ELF-1 (cell line): Measurements from ENCODE around the gene BTBD16.

ENCODE experiments used
- DNase-seq: peaks from one replicate; pipeline ENCODE4 v3.0.0-alpha.2; 2016; ENCODE audit warnings: low read depth, low spot score

The BTBD16 gene

DNA sequence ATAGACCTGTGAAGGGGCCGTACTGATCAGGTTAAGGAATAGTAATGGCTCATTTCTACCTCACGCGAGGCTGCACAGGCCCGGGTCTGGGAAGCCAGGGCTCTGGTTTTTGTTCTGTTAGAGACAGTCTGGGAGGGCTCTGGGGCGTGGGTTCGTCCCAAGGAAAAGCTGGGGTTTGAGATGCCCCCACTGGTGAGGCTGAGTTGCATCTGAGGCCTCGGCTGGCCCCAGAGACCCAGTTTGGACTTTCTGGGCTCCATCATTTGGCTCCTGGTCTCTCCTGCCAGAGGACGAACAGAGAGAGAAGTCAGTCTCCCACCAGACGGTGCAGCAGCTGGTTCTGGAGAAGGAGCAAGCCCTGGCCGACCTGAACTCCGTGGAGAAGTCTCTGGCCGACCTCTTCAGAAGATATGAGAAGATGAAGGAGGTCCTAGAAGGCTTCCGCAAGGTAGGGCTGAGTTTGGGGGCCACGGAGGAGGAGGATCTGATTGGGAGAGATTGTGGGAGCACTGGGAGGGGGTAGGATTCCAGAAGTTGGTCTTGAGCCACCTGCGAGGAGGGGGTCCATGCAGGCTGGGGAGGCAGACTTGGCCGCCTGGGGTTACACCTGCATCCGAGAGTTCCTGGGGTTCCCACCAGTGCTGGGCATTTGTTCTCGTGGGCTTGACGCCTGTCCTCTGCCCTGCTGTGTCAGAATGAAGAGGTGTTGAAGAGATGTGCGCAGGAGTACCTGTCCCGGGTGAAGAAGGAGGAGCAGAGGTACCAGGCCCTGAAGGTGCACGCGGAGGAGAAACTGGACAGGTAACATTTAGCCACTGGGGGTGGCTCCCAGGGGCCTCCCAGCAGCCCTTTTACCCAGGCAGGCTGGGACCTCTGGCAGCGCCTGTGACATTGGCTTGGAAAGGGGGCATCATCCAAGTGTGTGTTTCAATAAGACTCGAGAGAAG is 22.5 kb upstream of the BTBD16 start:
- DNase-seq, result no peak

DNA sequence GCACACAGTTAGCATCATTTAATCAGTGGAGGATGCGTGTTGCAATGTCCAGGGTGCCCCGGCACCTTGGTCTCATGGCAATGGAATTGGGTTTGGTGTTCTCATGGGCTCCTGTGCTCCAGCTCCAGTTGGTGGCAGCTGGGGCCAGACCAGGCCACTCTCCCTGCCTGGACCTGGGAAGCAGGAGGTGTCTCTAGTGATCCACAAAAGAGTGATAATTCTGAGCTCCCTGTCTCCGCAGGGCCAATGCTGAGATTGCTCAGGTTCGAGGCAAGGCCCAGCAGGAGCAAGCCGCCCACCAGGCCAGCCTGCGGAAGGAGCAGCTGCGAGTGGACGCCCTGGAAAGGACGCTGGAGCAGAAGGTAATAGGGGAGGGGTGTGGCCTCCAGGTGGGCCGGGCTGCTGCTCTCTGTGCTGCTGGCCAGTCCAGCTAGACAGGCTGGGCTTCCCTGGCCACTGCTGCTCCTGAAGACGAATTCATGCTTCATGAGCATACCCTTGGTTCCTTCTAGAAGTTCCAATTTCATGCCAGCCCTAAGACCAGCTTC is 21.7 kb upstream of the BTBD16 start:
- no peak for DNase-seq

- DNase-seq, result no peak
Measured at GRCh38 chr10:122249991-122250750, 20.9 kb upstream of the BTBD16 start.

GRCh38 chr10:122251459-122252255 is 19.4 kb upstream of the BTBD16 start:
- DNase-seq, result no peak

DNA sequence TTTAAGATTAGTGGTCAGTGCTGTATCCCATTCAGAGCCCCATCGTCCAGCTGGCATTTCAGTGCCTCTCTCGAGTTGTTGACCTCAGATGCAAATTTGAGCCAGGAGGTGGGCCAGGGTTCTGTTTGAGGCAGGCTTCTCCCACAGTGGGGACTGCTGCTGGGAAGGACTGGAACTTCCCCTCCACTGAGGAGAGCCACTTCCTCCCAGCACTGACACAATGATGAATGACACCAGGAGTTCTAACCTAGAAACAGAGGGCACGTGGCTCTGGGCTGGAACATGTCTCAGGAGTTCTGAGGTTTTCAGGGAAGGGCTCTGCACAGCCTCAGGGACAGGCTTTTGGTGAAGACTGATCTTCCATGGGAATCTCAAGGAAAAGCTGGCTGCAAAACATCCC is 18.3 kb upstream of the BTBD16 start:
- peak; percentile 59 for DNase-seq

DNA sequence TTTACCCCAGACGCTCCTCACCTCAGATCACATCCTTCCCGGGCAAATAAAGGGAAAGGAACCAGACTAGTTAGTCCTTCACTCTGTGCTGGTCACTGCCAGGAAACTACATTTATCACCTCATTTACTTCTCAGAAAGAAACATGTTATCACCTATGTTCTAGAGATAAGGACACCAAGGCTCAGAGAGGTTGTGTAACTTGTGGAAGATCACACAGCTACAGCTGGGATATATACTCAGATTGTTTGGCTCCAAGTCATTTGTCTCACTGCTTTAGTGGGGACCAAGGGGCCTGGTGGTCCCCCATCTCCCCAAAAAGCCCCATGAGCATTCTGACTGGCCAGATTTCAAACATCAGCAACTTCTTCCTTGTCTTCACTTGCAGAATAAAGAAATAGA is 17.5 kb upstream of the BTBD16 start:
- no peak for DNase-seq

- DNase-seq, result no peak
Measured at GRCh38 chr10:122254831-122255230, 16.3 kb upstream of the BTBD16 start.

- no peak for DNase-seq
Measured at GRCh38 chr10:122255509-122256301, 15.4 kb upstream of the BTBD16 start.

DNA sequence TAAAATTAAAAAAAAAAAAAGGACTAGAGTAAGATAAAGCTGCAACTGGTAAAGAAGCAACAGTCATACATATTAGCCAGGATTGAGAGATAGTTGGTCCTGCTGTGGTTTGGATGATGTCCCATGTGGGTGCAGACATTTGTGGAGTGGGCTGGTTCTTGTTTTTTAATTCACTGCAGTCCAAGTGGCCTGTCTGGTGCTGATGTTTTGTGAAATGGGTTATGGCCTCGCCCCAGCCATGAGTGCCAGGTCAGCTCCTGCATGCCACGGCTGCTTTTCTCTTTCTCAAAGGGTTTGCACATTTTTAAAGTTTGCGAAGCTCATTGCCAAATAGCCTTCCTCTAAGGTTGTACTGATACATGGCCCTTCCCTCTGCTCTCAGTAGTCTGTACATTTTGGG is 14.1 kb upstream of the BTBD16 start:
- DNase-seq, result no peak

DNA sequence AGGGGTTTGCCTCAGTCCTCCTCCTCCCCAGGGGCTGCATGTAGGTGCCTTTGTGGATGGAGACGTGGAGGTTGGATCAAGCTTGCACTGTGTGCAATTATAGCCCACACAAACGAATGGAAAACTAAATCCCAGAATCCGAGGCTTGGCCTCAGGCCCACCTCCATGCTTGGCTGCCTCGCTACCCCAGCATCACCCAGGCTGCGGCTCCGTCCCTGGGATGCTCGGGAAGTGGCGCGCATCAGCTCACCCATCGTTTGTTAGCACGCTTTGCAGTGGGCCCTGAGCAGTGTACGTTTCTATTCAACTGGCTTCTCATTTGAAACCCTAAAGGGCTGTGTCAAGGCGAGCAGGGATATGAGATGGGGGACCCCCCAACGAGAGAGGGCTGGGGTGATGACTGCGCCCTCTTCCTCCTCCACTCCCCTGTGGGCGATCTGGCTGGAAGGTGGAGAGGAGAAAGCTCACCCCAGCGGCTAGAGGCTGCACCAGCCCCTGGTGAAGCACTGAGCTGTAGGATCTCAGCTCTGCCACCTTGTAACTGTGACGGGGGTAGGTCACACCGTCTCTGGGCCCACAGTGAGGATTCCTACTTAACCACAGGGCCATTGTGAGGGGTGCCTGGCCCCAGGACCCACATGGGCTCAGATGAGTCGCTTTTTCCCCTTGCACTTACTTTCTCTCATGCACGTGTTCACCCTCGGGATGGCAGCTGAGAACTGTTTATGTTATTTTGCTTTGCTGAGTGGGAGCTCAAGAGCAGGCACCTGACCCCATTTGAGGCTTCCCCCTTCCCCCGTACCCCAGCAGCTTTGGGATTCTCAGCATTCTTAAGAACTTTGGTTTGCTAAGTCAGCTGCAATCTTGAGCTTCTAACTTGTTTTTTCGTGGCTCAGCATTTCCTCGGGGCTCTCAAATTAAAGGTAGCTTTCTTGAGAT is 12.7 kb upstream of the BTBD16 start:
- DNase-seq, result no peak

GRCh38 chr10:122259075-122259466 is 12.0 kb upstream of the BTBD16 start:
- DNase-seq, result no peak

DNA sequence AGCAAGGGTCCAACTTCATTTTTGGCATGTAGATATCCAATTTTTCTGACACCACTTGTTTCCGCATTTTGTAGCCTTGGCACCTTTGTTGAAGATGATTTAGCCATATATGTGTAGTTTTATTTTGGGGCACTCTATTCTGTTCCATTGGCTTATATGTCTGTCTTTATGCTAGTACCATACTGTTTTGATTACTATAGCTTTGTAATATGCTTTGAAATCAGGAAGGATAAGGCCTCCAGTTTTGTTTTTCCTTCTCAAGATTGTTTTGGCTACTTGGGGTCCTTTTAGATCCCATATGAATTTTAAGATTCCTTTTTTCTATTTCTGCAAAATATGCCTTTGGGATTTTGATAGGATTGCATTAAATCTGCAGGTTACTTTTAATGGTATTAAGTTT is 9.5 kb upstream of the BTBD16 start:
- DNase-seq, result no peak

DNA sequence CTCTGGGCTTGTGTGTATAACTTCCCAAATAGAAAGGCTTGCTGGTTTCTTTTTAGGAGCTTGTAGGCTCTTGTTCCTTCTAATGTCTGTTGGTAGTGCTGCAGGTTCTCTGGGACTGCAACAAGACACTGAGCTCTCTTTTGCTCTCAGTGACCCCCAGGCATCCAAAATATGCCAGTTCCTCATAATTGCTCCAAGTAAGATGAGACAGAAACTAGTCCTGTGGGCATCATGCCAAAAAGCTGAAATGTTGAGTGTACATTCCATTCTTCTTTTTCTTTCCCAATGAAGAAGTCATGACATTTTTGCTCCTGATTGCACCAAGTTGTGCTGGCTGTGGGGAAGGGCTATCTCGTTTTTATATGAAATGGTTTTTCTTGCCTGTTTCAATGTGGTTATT is 7.1 kb upstream of the BTBD16 start:
- DNase-seq, result no peak

DNA sequence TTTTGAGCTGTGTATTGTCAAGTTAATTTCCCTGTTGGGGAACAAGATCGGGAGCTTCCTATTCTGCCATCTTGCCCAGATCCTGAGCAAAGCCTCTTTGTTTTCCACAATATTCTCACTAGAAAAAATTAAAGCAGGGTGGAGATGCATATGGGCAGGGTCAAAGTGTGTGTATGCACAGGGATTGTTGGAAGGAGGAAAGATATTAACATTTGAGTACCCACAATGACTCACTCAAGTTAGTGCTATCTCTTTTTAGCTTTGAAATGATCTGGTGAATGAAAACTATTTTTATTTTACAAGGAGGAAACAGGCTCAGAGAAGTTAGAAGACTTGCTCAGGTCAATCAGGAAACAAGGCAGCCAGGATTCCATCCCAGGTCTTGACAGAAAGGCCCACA is 6.7 kb upstream of the BTBD16 start:
- no peak for DNase-seq

- DNase-seq, result no peak
Measured at GRCh38 chr10:122264931-122265330, 6.2 kb upstream of the BTBD16 start.

DNA sequence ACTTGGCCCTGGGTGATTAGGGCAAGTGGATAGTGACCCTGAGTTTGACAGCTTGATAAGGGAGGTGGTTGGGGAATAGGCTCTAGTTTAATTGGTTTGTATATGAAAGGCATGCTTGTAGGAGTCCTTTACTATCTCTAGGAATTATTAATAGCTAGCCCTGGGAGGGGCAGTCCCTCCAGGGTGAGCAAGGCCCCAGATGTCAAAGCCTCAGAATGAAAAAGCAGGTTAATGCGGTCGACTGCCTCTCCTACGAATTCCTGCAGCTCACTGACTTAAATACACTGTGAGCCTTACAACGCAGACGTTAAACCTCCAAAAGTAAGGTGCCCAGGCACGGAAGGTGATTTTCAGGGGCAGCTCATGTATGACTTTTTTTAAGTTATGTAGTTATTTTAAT is 5.2 kb upstream of the BTBD16 start:
- no peak for DNase-seq

DNA sequence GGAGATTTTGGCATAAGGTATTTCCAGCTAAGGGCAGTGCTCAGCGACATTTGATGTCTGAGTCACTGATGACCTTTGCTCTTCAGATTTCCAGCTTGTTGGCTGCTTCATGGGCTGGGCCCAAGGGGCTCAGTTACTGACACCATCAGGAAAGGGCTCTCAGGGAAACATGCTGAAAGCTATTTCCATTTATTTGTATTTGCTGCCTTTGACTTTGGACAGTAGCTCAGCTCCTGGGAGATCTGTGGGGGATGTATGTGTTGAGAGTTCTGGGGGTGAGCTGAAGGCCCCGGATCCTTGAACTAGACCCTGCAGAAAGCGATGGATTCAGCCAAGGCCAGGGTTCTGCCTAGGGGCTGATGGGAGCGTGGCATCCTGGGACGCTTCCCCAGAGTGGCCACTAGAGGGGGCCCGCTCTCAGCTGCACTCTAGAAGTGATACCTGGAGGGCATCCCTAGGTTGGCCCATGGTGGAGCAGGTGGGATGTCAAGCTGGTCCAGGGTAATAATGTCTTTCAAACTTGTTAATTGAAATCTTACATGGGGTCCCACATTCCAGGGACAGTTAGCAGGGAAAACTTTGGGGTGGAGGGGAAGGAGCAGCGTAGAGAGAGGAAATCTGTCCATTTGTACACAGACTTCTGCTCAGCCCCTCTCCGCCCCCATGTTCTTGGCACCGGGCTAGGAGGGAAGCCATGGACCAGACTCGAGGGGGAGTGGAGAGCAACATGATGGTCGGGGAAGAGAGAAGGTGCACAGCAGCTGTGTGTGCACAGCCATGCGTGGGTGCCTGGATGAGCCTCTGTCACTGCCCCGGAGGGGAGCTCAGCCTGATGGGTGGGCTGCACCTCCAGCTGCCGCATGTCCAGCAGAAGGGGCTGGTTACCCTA is 3.0 kb upstream of the BTBD16 start:
- DNase-seq, result peak; percentile 81

DNA sequence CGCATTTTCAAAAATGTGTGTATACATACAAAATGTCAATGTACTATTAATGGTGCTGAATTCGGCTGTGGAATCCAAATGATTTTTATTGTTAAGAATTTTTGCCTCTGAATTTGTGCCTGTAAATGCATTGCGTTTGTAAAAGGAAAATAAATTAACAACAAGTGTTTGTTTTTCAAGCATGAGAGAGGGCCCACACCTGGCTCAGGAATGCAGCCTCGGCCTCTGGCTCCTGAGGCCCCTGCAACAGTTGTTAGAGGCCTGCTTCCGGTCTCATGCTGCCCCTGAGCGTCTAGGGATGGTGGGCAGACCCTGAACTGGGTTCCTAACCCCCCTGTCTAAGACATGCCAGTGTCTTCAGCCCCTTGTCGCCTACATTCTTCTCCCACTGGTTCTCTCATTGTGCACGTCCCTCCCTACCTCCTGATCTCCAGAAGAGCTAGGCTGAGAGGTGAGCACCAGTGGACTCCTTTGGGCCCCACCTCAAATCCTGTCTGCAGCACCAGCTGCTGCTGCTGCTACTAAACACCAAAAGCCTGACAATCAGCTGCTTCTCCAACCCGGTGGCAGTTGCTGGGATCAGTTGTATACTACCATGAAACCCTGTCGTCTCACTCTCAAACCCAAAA is 1.9 kb upstream of the BTBD16 start:
- no peak for DNase-seq
